DMS114 treated with DMSO at 0.1 percent for 48 hours (cell line): ENCODE results near the gene LRRC25.

Experiments used
- DNase-seq: peaks from one replicate; lab custom pipeline; 2025; ENCODE audit not compliant: unreplicated experiment; lab: John Stamatoyannopoulos, UW

LRRC25 gene

GRCh38 chr19:18397242-18398202, at the start of gene LRRC25:
Gene LRRC25, minus strand, starts transcription at chr19:18397622. Its CDS starts 659 bp downstream, at chr19:18396963.
- no peak for DNase-seq

GRCh38 chr19:18446811-18447359, 49.5 kb upstream of the LRRC25 start:
- no peak for DNase-seq

DNA sequence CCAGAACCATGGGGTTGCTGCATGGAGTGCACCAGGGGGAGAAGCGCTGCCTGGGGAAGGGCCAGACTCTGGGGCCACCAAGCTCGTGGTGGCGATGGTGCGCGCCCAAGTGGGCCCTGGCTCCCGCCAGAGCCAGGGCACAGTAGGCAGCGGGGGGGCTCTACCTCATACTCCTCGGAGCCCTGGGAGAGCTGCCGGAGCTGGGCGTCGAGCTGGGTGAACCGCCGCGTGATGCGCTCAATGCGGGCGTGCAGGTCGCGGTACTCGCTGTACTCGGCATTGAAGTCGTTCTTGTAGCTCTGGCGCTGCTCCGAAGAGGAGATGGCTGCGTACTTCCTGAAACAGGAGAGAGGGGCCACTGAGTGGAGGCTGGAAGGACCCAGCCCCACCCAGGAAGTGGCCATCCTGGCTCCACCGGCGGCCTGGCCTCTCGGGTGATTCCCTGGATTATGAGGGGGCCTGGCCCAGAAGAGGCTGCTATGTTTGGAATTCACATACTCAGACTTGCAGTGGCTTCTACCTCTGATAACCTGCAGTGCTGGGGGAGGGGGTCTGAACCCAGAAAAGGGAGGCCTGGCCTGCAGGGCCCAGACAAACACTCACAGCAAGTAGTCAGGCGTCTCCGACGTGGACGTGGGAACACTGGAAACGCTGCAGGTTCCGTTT, 48.9 kb upstream of the LRRC25 start:
- DNase-seq, result no peak

- DNase-seq, result no peak
Measured at GRCh38 chr19:18445262-18445948, 48.0 kb upstream of the LRRC25 start.

- DNase-seq, result no peak
Measured at GRCh38 chr19:18444513-18444912, 47.1 kb upstream of the LRRC25 start.

GRCh38 chr19:18443831-18444230, 46.4 kb upstream of the LRRC25 start:
- DNase-seq, result no peak

GRCh38 chr19:18443406-18443805, 46.0 kb upstream of the LRRC25 start:
- DNase-seq, result no peak

GRCh38 chr19:18442941-18443340, 45.5 kb upstream of the LRRC25 start:
- no peak for DNase-seq

DNA sequence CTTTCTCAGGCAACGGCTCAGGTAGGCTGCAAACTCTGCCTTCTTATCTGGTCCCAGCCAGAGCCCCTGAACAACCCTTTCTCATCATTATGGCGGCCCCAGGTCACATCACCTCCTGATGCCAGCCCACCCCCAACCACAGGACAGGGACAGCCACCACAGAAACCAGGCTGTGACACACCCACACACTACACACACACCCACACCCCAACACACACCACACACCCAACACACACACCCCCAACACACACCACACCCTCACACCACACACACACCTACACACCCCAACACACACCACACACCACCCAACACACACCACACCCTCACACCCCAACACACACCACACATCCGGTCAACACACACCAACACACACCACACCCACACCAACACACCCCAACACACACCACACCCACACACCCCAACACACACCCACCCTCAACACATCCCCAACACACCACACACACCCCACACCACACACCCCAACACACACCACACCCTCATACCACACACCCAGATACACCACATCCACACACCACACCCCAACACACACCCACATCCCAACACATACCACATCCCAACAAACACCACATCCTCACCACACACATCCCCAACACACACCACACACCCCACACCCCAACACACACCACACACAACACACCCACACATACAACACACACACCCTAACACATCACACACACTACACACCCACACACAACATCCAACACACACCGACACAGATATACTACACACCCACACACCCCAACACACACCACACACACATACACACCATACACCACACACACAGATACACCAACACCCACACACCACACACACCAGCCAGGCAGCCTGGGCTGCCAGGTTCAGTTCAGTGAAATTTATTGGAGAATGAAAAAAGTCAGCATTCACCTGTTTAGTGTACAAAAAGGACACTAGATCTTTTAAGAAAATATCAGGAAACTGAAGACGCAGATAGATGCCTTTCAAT, 44.7 kb upstream of the LRRC25 start:
- no peak for DNase-seq

DNA sequence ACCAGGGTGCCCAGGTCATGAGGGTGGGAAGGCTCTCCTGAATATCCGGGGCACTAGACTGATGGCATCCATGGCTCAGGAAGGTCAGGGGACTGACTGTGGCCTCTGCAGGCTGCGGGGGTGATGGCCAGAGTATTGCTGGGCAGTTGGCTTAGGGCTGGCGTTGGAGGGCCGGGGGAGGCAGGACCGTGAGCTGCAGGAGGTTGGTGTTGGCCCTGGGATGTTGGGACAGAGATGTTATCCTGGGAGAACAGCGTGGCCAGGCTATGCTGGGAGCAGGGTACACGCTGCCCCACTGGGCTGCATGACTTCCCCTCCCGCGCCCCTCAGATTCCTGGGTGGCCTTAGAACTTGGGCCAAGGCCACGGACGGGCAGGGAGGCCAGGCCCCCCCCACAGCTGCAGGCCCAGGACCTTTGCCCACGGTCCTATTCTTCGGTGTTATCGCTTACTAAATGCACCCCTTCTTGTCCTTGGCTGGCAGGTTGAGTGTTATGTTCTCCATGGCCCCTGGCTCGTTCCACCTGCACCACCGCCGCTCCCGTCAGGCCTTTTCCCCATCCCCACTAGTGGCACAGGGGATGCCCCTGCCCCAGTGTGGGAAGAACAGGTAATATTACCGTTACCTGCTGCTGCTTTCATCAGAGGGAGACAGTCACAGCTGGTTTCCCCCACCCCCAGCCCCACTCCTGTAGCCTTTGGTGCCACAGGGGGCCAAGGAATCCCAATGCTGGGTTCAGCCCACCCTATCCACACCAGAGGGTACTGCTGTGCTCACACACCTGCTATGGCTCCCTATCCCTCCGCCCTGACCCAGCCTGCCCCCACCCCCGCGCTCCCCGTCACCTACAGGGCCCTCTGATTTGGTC, 43.7 kb upstream of the LRRC25 start:
- DNase-seq, result no peak

DNA sequence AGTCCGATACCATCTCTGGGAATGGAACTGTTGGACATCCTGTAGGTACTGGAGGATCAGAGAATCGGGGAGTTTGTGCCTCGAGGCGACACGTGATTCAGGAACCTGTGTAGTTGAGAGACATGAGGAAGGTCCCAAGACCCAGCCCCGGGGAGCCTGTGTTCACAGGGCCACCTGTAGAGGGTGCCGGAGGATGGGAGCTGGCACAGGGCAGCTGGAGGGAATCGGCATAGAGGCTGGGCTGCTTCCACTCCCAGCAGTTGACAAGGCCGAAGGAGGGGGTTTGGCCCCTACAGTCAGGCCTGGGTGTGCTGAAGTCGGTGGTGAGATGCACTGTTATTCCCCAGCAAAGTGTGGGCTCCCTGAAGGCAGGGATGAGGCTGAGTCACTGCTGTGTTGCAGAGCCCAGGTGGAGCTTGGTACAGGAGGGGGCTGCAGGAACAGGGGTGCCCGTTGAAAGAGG, 43.0 kb upstream of the LRRC25 start:
- DNase-seq, result peak; percentile 33

DNA sequence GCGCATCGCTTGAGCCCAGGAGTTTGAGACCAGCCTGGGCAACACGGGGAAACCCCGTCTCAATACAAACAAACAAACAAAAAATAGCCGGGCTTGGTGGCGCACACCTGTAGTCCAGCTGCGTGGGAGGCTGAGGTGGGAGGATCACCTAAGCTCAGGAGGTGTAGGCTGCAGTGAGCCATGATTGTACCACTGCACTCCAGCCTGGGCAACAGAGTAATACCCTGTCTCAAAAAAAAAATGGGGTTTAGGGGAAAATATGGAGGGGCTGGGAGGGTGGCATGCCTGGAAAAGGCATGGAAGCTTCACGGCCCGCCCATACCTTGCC, 42.5 kb upstream of the LRRC25 start:
- DNase-seq, result no peak

DNA sequence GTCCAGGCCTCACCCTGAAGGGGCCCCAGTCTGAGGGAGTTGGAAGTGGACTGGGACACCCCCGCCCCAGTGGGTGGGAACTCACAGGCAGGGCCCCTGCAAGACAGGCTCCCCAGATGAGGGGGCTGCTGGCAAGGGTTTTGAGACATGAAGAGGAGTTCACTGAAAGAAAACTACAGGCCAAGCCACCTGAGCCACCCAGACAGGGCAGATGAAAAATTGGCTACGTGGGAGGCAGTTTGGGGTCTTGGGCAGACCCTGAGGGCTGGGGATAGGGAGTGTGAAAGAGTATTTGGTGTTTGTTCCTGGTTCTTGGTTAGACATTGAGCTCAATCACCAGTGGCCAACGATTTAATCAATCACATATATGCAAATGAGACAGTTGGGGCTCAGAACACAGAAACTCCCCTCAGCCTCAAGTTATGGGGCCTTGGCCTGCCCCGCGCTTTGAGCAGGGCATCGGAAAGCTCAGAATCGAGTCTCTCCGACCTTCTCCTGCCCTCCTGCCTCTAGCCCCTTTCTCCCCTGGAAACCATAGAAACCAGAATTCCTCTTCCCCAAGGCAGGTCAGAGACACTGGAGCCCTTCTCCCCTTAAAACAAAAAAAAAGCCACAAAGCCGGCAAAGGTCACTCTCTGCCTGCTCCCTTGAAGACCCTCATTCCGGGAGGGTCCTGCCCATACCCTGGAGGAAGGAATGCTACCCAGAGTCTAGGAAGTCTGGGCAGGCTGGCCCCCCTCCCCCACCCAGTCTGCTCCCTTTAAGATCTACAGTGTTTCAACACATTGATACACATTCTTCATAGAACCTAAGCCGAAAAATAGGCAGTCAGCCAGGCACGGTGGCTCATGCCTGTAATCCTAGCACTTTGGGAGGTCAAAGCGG, 41.8 kb upstream of the LRRC25 start:
- no peak for DNase-seq

- DNase-seq, result no peak
Measured at GRCh38 chr19:18438331-18439024, 41.1 kb upstream of the LRRC25 start.

DNA sequence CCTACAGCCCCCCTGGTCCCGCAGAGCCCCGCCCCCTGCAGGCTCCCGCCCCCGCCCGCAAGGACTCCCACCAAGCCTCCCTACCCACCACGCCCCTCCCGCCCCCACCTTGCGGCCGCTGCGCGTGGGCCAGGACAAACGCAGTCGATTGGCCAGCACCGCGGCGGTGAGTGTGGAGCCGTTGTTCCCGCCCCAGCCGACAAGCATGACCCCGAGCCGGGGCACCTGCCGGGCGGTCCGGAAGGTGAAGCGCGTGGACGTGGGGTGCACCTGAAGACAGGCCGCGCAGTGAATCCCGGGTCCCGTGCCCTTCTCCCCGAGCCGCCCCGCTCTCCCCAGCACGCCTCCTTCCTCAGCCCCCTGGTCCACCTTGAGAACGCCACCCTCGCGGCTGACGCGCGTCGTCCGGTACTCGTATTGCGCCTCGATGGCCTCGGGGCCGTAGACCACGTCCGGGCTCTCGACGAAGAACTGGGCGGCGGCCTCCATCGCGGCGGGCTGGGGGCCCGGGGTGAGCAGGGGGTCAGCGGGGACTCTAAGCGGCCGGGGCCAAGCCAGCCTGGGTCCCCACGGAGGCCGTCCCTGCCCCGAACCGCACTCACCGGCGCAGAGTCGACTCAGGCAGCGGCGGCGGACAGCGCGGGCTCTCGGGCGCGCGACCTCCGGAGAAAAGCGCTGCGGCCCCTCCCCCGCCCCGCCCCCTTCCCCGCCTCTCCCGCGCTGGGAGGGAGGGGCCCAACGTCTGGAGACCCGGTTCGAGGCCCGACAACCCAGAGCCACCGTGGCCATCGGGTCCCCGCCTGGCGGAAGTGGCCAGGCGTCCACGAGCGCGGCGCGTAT, 40.3 kb upstream of the LRRC25 start, which contains the start of gene ISYNA1:
Gene ISYNA1 (minus strand): TSS at position 643 of the 840 bp plus-strand sequence. CDS start 154 bp downstream, at position 489.
- no peak for DNase-seq

DNA sequence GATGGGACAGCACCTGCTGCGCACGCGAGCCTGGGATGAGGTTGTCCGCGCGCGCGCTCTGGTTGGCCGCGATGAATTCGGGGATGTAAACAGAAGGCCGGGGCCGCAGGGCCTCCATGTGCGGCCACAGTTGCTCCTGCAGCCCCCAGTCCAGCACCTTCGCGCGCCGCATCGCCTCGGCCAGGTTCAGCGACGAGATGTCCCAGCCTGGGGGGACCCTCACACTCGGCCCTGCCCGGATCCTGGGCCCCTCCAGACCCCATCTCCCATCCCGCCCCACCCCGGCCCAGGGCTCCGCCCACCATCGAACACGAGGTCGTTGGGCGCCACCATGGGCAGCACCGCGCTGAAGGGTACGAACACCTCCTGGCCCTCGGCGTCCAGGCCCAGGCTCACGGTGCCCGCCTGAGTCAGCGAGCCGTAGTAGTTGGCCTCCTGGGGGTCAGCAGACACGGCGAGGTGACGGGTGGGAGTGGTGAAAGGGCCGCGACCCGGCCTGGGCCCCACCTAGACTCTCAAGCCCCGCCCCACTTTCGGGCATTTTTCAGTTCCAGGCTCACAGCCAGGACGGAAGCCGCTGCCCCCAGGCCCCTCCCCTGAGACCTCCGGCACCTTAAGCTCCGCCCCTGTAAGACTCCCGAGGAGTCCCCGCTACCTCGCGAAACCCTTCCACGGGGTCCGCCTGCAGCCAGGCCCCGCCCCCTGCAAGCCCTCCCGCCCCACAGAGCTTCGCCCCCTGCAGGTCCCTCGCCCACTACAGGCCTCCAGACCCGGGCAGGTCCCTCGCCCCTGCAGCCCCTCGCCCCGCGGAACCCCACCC, 39.5 kb upstream of the LRRC25 start:
- DNase-seq, result peak; percentile 91
